Esophagus squamous epithelium (tissue), 5 donors: ENCODE results near the gene PFKP. TPM values are rescaled to one million over a fixed set of nuclear protein-coding genes. Genes with fewer than 3 reads are reported as not detected.

Experiments used
- DNase-seq: peaks from one replicate; lab custom pipeline; 2025; lab: John Stamatoyannopoulos, UW
- H3K27ac ChIP-seq, 4 donors: fragments of 200-600 bp; sonication (generic); one replicate each; pipeline ENCODE4 v1.5.1; 2016 to 2019; ENCODE audit warnings: mild to moderate bottlenecking in 1 of 4
- H3K27me3 ChIP-seq, 4 donors: fragments of 200-600 bp; sonication (generic); 1 replicate in 3 of 4; 2 replicates in 1 of 4; pipeline versions ENCODE4 v1.5.1 to v1.6.0; 2017 to 2021; ENCODE audit warnings: antibody characterized with exemption in 1 of 4
- H3K36me3 ChIP-seq, 3 donors: fragments of 200-600 bp; sonication (generic); one replicate each; pipeline ENCODE4 v1.5.1; 2016 to 2019
- H3K4me1 ChIP-seq, 3 donors: fragments of 200-600 bp; sonication (generic); one replicate each; pipeline ENCODE4 v1.5.1; 2017 to 2019
- H3K4me3 ChIP-seq, 4 donors: fragments of 200-600 bp; sonication (generic); 1 replicate in 3 of 4; 2 replicates in 1 of 4; pipeline ENCODE4 v1.5.1; 2016 to 2019; ENCODE audit warnings: mild to moderate bottlenecking in 2 of 4, moderate library complexity in 1 of 4
- H3K9me3 ChIP-seq, 3 donors: fragments of 200-600 bp; sonication (generic); one replicate each; pipeline ENCODE4 v1.5.1; 2016 to 2019
- CTCF ChIP-seq, 6 experiments: fragments of 450-650 bp in 4 of 6; fragments of 200-600 bp in 2 of 6; sonication (generic) in 2 of 6; IDR thresholded peaks; one replicate each; pipeline ENCODE4 v1.5.1; 2016 to 2019; ENCODE audit warnings: antibody characterized with exemption in 6 of 6, mild to moderate bottlenecking in 4 of 6, moderate library complexity in 4 of 6
- POLR2A ChIP-seq, 4 donors: fragments of 450-650 bp; IDR thresholded peaks; one replicate each; pipeline ENCODE4 v1.6.1; 2017; ENCODE audit warnings: antibody characterized with exemption in 4 of 4, mild to moderate bottlenecking in 4 of 4, moderate library complexity in 3 of 4
- WGBS, 2 donors: methylation state at CpG; one replicate each; pipeline ENCODE4 v1.1.5; 2018; 5-methylcytosine and 5-hydroxymethylcytosine counted together
- intact Hi-C: fragments of 100-400 bp; cut with DNase I; formaldehyde crosslinking; loops from one replicate; pipeline ENCODE4 v1.15.0; 2022
- total RNA-seq, 4 donors: library from RNA; depleted of rRNA; stranded (reverse); fragments of >200 nt; gene quantifications; one replicate each; pipeline ENCODE4 v1.1.0, GENCODE V29; 2016
- donor health status: DM: yes; HTN: yes; CAD: no.

Gene PFKP
- total RNA-seq, 4 donors from 2014 or later, result 69.7 to 94.0 (median 86.4) TPM

- Histone ChIP-seq H3K4me3 (no peak overlapping the region), H3K9me3 (no peaks in the 10 kb centered on the region), H3K27me3 (no peaks in the 10 kb centered on the region), H3K27ac (peak overlapping the region in 1 of 4 donors; percentile 41), H3K36me3 (peaks cover 6 to 94% (median 7%) of the 10 kb centered on the region in 3 donors), H3K4me1 (peaks cover 0 to 17% (median 3%) of the 10 kb centered on the region in 3 donors)
- 76 to 90% methylated on average over 16 to 20 of the region's 20 CpGs for WGBS, 2 donors
- intact Hi-C loops, result no loop called here
- DNase-seq, result no peak
- TF ChIP-seq CTCF (IDR thresholded peaks at IDR 0.05) (no peak), POLR2A (IDR thresholded peaks at IDR 0.05) (no peak)
These were observed 49.3 kb downstream of the PFKP start for GRCh38 chr10:3116508-3117100.

GRCh38 chr10:3117486-3117885 lies 50.1 kb downstream of the PFKP start:
- DNase-seq, result no peak
- WGBS, 2 donors, result 97% methylated on average over 5 to 11 of the region's 12 CpGs

GRCh38 chr10:3118641-3119091 lies 51.3 kb downstream of the PFKP start:
- intact Hi-C loops, result no loop called here
- 88 to 90% methylated on average over 24 to 28 of the region's 32 CpGs for WGBS, 2 donors
- peaks cover 7 to 93% (median 13%) of the 10 kb centered on the region in 3 donors for H3K36me3 ChIP-seq
- no peak overlapping the region for H3K27ac ChIP-seq
- no peak for TF ChIP-seq POLR2A (IDR thresholded peaks at IDR 0.05)
- TF ChIP-seq CTCF (IDR thresholded peaks at IDR 0.05), result no peak
- H3K4me1 ChIP-seq, result peaks cover 0 to 13% (median 0%) of the 10 kb centered on the region in 3 donors
- DNase-seq, result no peak
- no peak overlapping the region for H3K4me3 ChIP-seq
- no peaks in the 10 kb centered on the region for H3K27me3 ChIP-seq
- no peaks in the 10 kb centered on the region for H3K9me3 ChIP-seq

More at GRCh38 chr10:3117486-3117885, 50.1 kb downstream of the PFKP start:
- intact Hi-C loops, result no loop called here
- no peaks in the 10 kb centered on the region for H3K9me3 ChIP-seq
- no peak overlapping the region for H3K27ac ChIP-seq
- peaks cover 6 to 93% (median 7%) of the 10 kb centered on the region in 3 donors for H3K36me3 ChIP-seq
- no peak overlapping the region for H3K4me3 ChIP-seq
- H3K4me1 ChIP-seq, result peaks cover 0 to 13% (median 0%) of the 10 kb centered on the region in 3 donors
- TF ChIP-seq CTCF (IDR thresholded peaks at IDR 0.05) (no peak), POLR2A (IDR thresholded peaks at IDR 0.05) (no peak)
- no peaks in the 10 kb centered on the region for H3K27me3 ChIP-seq

GRCh38 chr10:3119796-3120459 lies 52.6 kb downstream of the PFKP start:
- no peak for DNase-seq
- intact Hi-C loops, result no loop called here
- Histone ChIP-seq H3K27ac (peak overlapping the region in 1 of 4 donors; percentile 25), H3K4me3 (no peak overlapping the region), H3K36me3 (peaks cover 7 to 93% (median 19%) of the 10 kb centered on the region in 3 donors), H3K9me3 (no peaks in the 10 kb centered on the region), H3K4me1 (peaks cover 0 to 13% (median 0%) of the 10 kb centered on the region in 3 donors), H3K27me3 (no peaks in the 10 kb centered on the region)
- TF ChIP-seq CTCF (IDR thresholded peaks at IDR 0.05) (peak in 4 of 6 experiments; percentile 16 to 41 (median 35)), POLR2A (IDR thresholded peaks at IDR 0.05) (no peak)
- 67 to 88% methylated on average over 13 to 26 of the region's 31 CpGs for WGBS, 2 donors

- 87% methylated on average over 10 of the region's 14 CpGs; no CpG with 5 or more reads in 1 of the 2 donors for WGBS, 2 donors
- no peak for DNase-seq
- intact Hi-C loops, result no loop called here
- no peak overlapping the region for H3K4me3 ChIP-seq
- H3K27ac ChIP-seq, result no peak overlapping the region
- H3K27me3 ChIP-seq, result no peaks in the 10 kb centered on the region
- peaks cover 4 to 12% (median 10%) of the 10 kb centered on the region in 3 donors for H3K4me1 ChIP-seq
- TF ChIP-seq POLR2A (IDR thresholded peaks at IDR 0.05) (no peak), CTCF (IDR thresholded peaks at IDR 0.05) (no peak)
- no peaks in the 10 kb centered on the region for H3K9me3 ChIP-seq
- peaks cover 2 to 89% (median 19%) of the 10 kb centered on the region in 3 donors for H3K36me3 ChIP-seq
These were observed 54.7 kb downstream of the PFKP start for GRCh38 chr10:3122034-3122433.
